Neural progenitor cell (in vitro differentiated cells): ENCODE measurements around the gene TACC3.

ENCODE experiments used
- EZH2 ChIP-seq: fragments of 200-600 bp; sonication (generic); IDR thresholded peaks from 2 replicates; pipeline ENCODE4 v1.6.1; 2017; ENCODE audit warnings: antibody characterized with exemption, mild to moderate bottlenecking, moderate library complexity
- EZH2phosphoT487 ChIP-seq: fragments of 200-600 bp; sonication (generic); IDR thresholded peaks from 2 replicates; pipeline ENCODE4 v1.6.1; 2017; ENCODE audit warnings: antibody characterized with exemption
- TF ChIP-seq, protein P1 (sequence below): fragments of 200-600 bp; sonication (generic); IDR thresholded peaks from 2 replicates; pipeline ENCODE4 v1.5.1; 2017; ENCODE audit warnings: antibody characterized with exemption, mild to moderate bottlenecking

DNA sequence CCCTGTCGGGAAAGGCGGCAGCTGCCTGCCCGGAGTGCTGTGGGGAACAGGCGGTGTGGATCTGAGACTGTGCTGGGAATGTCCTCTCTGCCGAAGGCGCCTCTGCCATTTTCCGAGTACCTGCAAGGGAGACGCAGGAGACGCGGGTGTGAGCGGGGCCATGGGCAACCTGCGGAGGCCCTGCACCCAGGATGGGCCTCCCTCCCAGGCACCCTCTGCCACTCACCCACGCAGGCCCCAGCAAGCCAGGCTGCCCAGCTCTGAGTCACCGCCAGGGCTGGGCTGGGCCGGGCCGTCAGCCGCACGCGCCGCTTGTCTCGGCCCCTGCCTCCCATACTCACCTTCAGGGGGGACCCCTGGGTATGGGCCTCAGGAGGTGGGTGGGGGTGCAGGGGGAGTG is 68.2 kb downstream of the TACC3 start:
- TF ChIP-seq, protein P1, sequence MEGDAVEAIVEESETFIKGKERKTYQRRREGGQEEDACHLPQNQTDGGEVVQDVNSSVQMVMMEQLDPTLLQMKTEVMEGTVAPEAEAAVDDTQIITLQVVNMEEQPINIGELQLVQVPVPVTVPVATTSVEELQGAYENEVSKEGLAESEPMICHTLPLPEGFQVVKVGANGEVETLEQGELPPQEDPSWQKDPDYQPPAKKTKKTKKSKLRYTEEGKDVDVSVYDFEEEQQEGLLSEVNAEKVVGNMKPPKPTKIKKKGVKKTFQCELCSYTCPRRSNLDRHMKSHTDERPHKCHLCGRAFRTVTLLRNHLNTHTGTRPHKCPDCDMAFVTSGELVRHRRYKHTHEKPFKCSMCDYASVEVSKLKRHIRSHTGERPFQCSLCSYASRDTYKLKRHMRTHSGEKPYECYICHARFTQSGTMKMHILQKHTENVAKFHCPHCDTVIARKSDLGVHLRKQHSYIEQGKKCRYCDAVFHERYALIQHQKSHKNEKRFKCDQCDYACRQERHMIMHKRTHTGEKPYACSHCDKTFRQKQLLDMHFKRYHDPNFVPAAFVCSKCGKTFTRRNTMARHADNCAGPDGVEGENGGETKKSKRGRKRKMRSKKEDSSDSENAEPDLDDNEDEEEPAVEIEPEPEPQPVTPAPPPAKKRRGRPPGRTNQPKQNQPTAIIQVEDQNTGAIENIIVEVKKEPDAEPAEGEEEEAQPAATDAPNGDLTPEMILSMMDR: no peak
- TF ChIP-seq EZH2 (no peak), EZH2phosphoT487 (no peak)
